Liver (tissue), 9 donors: Measurements from ENCODE around the gene CENPX. TPM values are rescaled to one million over a fixed set of nuclear protein-coding genes. Genes with fewer than 3 reads are reported as not detected.
A peak's percentile ranks its signal among the peaks of the same experiment; 100 is the strongest.

Experiments
- DNase-seq: peaks from one replicate; pipeline ENCODE4 v3.0.0-alpha.2; 2017; ENCODE audit warnings: low spot score
- H3K27ac ChIP-seq, 2 donors: one replicate each; pipeline ENCODE4 v1.7.0; 2013; ENCODE audit warnings: inconsistent platforms in 2 of 2, low read length in 2 of 2, control low read depth in 1 of 2, low read depth in 1 of 2, mild to moderate bottlenecking in 1 of 2
- H3K27me3 ChIP-seq, 4 donors: one replicate each; pipeline versions ENCODE4 v1.6.1 to v1.7.0; 2013; ENCODE audit warnings: low read length in 3 of 4, inconsistent platforms in 1 of 4, mild to moderate bottlenecking in 1 of 4, moderate library complexity in 1 of 4; ENCODE audit not compliant: control insufficient read depth in 4 of 4, insufficient read depth in 4 of 4
- H3K36me3 ChIP-seq, 4 donors: one replicate each; pipeline versions ENCODE4 v1.6.1 to v1.7.0; 2013; ENCODE audit warnings: low read length in 3 of 4, mild to moderate bottlenecking in 3 of 4, low read depth in 1 of 4, moderate library complexity in 1 of 4; ENCODE audit not compliant: control insufficient read depth in 4 of 4, insufficient read depth in 3 of 4
- H3K4me1 ChIP-seq, 4 donors: one replicate each; pipeline versions ENCODE4 v1.6.1 to v1.7.0; 2013; ENCODE audit warnings: low read length in 3 of 4, mild to moderate bottlenecking in 3 of 4, moderate library complexity in 1 of 4; ENCODE audit not compliant: control insufficient read depth in 4 of 4, insufficient read depth in 4 of 4
- H3K4me3 ChIP-seq, 3 donors: one replicate each; pipeline versions ENCODE4 v1.6.1 to v1.7.0; 2013; ENCODE audit warnings: low read length in 3 of 3, control low read depth in 1 of 3, low read depth in 1 of 3, mild to moderate bottlenecking in 1 of 3
- H3K9ac ChIP-seq, 2 donors: one replicate each; pipeline ENCODE4 v1.7.0; 2013; ENCODE audit warnings: low read length in 2 of 2, mild to moderate bottlenecking in 2 of 2, moderate library complexity in 2 of 2, control low read depth in 1 of 2, low read depth in 1 of 2
- H3K9me3 ChIP-seq, 4 donors: one replicate each; pipeline versions ENCODE4 v1.6.1 to v1.7.0; 2013; ENCODE audit warnings: low read length in 3 of 4; ENCODE audit not compliant: control insufficient read depth in 4 of 4
- ATF3 ChIP-seq: IDR thresholded peaks from 2 replicates; pipeline ENCODE4 v1.6.1; 2016; ENCODE audit warnings: antibody characterized with exemption
- CTCF ChIP-seq: fragments of 150-350 bp; IDR thresholded peaks from 2 replicates; pipeline ENCODE4 v1.5.1; 2017; ENCODE audit warnings: improper control_type of control experiment, low read depth, low read length; ENCODE audit not compliant: missing input control
- FOXA1 ChIP-seq: IDR thresholded peaks from 2 replicates; pipeline ENCODE4 v1.6.1; 2016; ENCODE audit warnings: antibody characterized with exemption
- GABPA ChIP-seq, 2 donors: IDR thresholded peaks in 1 of 2; conservative IDR thresholded peaks in 1 of 2; 2 replicates each; pipeline ENCODE4 v1.6.1; 2016; ENCODE audit warnings: antibody characterized with exemption in 2 of 2, mild to moderate bottlenecking in 1 of 2, moderate library complexity in 1 of 2
- HNF4A ChIP-seq, 2 donors: conservative IDR thresholded peaks; 2 replicates each; pipeline ENCODE4 v1.6.1; 2016; ENCODE audit warnings: antibody characterized with exemption in 2 of 2, mild to moderate bottlenecking in 2 of 2
- RAD21 ChIP-seq, 2 donors: IDR thresholded peaks; 2 replicates each; pipeline ENCODE4 v1.6.1; 2016; ENCODE audit warnings: antibody characterized with exemption in 2 of 2, mild to moderate bottlenecking in 2 of 2
- RXRA ChIP-seq, 2 donors: IDR thresholded peaks; 2 replicates each; pipeline ENCODE4 v1.6.1; 2017 to 2018; ENCODE audit warnings: antibody characterized with exemption in 2 of 2, mild to moderate bottlenecking in 1 of 2
- WGBS: extraction: QIAGEN DNeasy Blood & Tissue Kit; methylation state at CpG from one replicate; pipeline ENCODE4 v1.1.7; 2013; 5-methylcytosine and 5-hydroxymethylcytosine counted together
- polyA plus RNA-seq, 2 donors: library from polyadenylated mRNA; stranded (reverse) in 1 of 2; unstranded in 1 of 2; fragments of 200-250 nt in 1 of 2; fragments of >200 nt in 1 of 2; fragmentation: Nextera tagmentation in 1 of 2; extraction: Ambion mirVana in 1 of 2; gene quantifications; one replicate each; pipeline versions ENCODE4 v1.2.1 to v1.2.3, GENCODE V29; 2013 to 2015
- total RNA-seq, 2 donors: library from RNA; depleted of rRNA; stranded (reverse); fragments of >200 nt; gene quantifications; one replicate each; pipeline ENCODE4 v1.2.3, GENCODE V29; 2014
- TF ChIP-seq, protein P1 (sequence below): IDR thresholded peaks from 2 replicates; pipeline ENCODE4 v1.6.1; 2016; ENCODE audit warnings: antibody characterized with exemption
- TF ChIP-seq, protein P2 (sequence below): IDR thresholded peaks from 2 replicates; pipeline ENCODE4 v1.6.1; 2016; ENCODE audit warnings: antibody characterized with exemption, mild to moderate bottlenecking
- donor health status: healthy.
- donor health status: healthy.
- donor health status: healthy.
- donor health status: healthy.
- donor health status: healthy.

CENPX gene
- total and polyA plus RNA-seq, 4 donors = 22.5 to 83.9 (median 44.9) TPM

GRCh38 chr17:82031885-82032627 lies 9.4 kb upstream of the CENPX start:
- TF ChIP-seq RXRA (IDR thresholded peaks at IDR 0.05) (peak in 1 of 2 donors; percentile 18), HNF4A (conservative IDR thresholded peaks at IDR 0.05) (no peak), GABPA (IDR thresholded peaks at IDR 0.05 in 1 of 2, conservative IDR thresholded peaks at IDR 0.05 in 1 of 2) (no peak)
- TF ChIP-seq, protein P1, sequence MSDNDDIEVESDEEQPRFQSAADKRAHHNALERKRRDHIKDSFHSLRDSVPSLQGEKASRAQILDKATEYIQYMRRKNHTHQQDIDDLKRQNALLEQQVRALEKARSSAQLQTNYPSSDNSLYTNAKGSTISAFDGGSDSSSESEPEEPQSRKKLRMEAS = no peak
- no peak overlapping the region for H3K9ac ChIP-seq
- peaks cover 0 to 5% (median 1%) of the 10 kb centered on the region in 4 donors for H3K36me3 ChIP-seq
- no peaks in the 10 kb centered on the region for H3K27me3 ChIP-seq
- no peak for DNase-seq
- H3K4me3 ChIP-seq = peak overlapping the region in 1 of 3 donors; percentile 63
- H3K4me1 ChIP-seq = peaks cover 17 to 60% (median 38%) of the 10 kb centered on the region in 4 donors
- WGBS = 17% methylated on average over 59 of the region's 59 CpGs
- H3K27ac ChIP-seq = no peak overlapping the region
- no peaks in the 10 kb centered on the region for H3K9me3 ChIP-seq

DNA sequence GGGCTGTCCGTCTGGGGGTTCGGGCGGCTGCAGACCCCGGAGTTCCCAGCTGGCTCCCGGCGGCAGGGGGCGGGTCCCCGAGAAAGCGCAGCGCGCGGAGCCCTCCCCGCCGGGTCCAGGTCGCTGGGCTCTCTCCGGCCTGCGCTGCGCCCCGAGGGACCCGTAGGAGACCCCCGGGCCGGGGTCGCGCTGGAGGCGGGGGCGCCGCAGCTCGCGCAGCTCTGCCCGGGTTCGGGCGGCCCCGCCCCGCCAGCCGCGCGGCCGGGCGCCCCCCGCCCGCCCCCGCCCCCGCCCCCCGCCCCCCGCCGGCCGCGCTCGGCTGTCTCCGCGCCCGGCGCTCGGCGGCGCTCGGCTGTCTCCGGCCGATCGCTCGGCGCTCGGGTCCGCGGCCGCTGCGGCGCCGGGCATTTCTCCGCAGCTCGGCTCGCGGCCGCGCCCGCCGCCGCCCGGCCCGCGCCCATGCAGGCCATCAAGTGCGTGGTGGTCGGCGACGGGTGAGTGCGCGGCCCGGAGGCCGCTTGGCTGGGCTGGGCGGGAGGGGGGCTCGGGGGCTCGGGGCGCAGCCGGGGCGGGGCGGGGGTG lies 8.7 kb upstream of the CENPX start, which contains the start of gene RAC3:
RAC3 (plus strand) TSS at position 376 of the 582 bp plus-strand sequence; CDS start at position 460, 84 bp downstream.
- H3K36me3 ChIP-seq = peaks cover 0 to 5% (median 1%) of the 10 kb centered on the region in 4 donors
- H3K4me1 ChIP-seq = peaks cover 16 to 60% (median 39%) of the 10 kb centered on the region in 4 donors
- H3K27me3 ChIP-seq = no peaks in the 10 kb centered on the region
- H3K27ac ChIP-seq = peak within 1 kb of the TSS; percentile 74 to 76
- peak within 1 kb of the TSS in 2 of 3 donors; percentile 27 to 63 for H3K4me3 ChIP-seq
- under 1% methylated on average over 96 of the region's 96 CpGs for WGBS
- H3K9me3 ChIP-seq = no peaks in the 10 kb centered on the region
- no peak for DNase-seq
- H3K9ac ChIP-seq = no peak within 1 kb of the TSS
- TF ChIP-seq GABPA (IDR thresholded peaks at IDR 0.05 in 1 of 2, conservative IDR thresholded peaks at IDR 0.05 in 1 of 2) (no peak), RAD21 (IDR thresholded peaks at IDR 0.05) (no peak), FOXA1 (no peak), ATF3 (no peak), CTCF (no peak)
- TF ChIP-seq, protein P2, sequence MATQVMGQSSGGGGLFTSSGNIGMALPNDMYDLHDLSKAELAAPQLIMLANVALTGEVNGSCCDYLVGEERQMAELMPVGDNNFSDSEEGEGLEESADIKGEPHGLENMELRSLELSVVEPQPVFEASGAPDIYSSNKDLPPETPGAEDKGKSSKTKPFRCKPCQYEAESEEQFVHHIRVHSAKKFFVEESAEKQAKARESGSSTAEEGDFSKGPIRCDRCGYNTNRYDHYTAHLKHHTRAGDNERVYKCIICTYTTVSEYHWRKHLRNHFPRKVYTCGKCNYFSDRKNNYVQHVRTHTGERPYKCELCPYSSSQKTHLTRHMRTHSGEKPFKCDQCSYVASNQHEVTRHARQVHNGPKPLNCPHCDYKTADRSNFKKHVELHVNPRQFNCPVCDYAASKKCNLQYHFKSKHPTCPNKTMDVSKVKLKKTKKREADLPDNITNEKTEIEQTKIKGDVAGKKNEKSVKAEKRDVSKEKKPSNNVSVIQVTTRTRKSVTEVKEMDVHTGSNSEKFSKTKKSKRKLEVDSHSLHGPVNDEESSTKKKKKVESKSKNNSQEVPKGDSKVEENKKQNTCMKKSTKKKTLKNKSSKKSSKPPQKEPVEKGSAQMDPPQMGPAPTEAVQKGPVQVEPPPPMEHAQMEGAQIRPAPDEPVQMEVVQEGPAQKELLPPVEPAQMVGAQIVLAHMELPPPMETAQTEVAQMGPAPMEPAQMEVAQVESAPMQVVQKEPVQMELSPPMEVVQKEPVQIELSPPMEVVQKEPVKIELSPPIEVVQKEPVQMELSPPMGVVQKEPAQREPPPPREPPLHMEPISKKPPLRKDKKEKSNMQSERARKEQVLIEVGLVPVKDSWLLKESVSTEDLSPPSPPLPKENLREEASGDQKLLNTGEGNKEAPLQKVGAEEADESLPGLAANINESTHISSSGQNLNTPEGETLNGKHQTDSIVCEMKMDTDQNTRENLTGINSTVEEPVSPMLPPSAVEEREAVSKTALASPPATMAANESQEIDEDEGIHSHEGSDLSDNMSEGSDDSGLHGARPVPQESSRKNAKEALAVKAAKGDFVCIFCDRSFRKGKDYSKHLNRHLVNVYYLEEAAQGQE = no peak
